Upper lobe of left lung (tissue), 4 donors: ENCODE data around the gene MAPRE3.

Source experiments
- EP300 ChIP-seq, 4 donors: sonication (generic); formaldehyde crosslinking; IDR thresholded peaks; one replicate each; pipeline ENCODE4 v1.5.1; 2017; ENCODE audit warnings: antibody characterized with exemption in 4 of 4, control low read depth in 2 of 4
- POLR2A ChIP-seq, 4 donors: fragments of 450-650 bp; IDR thresholded peaks; one replicate each; pipeline ENCODE4 v1.5.1; 2016 to 2017; ENCODE audit warnings: antibody characterized with exemption in 4 of 4, mild to moderate bottlenecking in 2 of 4
- POLR2AphosphoS5 ChIP-seq, 2 donors: sonication (generic); formaldehyde crosslinking; IDR thresholded peaks; one replicate each; pipeline ENCODE4 v1.5.1; 2017; ENCODE audit warnings: antibody characterized with exemption in 2 of 2
- TF ChIP-seq, protein P1 (sequence below), 6 experiments: fragments of 450-650 bp in 4 of 6; fragments of 200-600 bp in 2 of 6; sonication (generic) in 2 of 6; IDR thresholded peaks; one replicate each; pipeline ENCODE4 v1.5.1; 2016 to 2019; ENCODE audit warnings: antibody characterized with exemption in 6 of 6

- TF ChIP-seq, protein P1, sequence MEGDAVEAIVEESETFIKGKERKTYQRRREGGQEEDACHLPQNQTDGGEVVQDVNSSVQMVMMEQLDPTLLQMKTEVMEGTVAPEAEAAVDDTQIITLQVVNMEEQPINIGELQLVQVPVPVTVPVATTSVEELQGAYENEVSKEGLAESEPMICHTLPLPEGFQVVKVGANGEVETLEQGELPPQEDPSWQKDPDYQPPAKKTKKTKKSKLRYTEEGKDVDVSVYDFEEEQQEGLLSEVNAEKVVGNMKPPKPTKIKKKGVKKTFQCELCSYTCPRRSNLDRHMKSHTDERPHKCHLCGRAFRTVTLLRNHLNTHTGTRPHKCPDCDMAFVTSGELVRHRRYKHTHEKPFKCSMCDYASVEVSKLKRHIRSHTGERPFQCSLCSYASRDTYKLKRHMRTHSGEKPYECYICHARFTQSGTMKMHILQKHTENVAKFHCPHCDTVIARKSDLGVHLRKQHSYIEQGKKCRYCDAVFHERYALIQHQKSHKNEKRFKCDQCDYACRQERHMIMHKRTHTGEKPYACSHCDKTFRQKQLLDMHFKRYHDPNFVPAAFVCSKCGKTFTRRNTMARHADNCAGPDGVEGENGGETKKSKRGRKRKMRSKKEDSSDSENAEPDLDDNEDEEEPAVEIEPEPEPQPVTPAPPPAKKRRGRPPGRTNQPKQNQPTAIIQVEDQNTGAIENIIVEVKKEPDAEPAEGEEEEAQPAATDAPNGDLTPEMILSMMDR (IDR thresholded peaks at IDR 0.05): no peak
- TF ChIP-seq POLR2A (IDR thresholded peaks at IDR 0.05): no peak
- no peak for TF ChIP-seq POLR2AphosphoS5 (IDR thresholded peaks at IDR 0.05)
- TF ChIP-seq EP300 (IDR thresholded peaks at IDR 0.05): no peak
Measured at GRCh38 chr2:27003857-27004256, 33.4 kb downstream of the MAPRE3 start.
